RWPE2 (cell line): Measurements from ENCODE around the gene TDRD12.
"Not testable (repeated sequence)": the region's sequence is repeated elsewhere in the genome, so short reads cannot be mapped to it uniquely, and the experiment has no call there.

Experiments
- ATAC-seq: fragments of 200-7000 bp; cut with Tn5 transposase; 3 replicates; pipeline ENCODE4 v1.9.1; 2021; ENCODE audit warnings: low read depth
- DNase-seq: peaks from one replicate; pipeline ENCODE4 v3.0.0-alpha.2; 2020; ENCODE audit warnings: low spot score
- H3K27ac ChIP-seq: fragments of 450-650 bp; 2 replicates; pipeline ENCODE4 v1.5.1; 2017; ENCODE audit warnings: mild to moderate bottlenecking; ENCODE audit not compliant: poor library complexity, severe bottlenecking
- H3K27me3 ChIP-seq: fragments of 250-450 bp; sonication (Bioruptor Pico); 2 replicates; pipeline ENCODE4 v1.5.1; 2021; ENCODE audit warnings: mild to moderate bottlenecking, moderate library complexity; ENCODE audit not compliant: insufficient read depth, poor library complexity, severe bottlenecking
- H3K36me3 ChIP-seq: fragments of 250-450 bp; sonication (Bioruptor Pico); 2 replicates; pipeline ENCODE4 v1.5.1; 2020; ENCODE audit warnings: low read depth, mild to moderate bottlenecking, moderate library complexity
- H3K4me1 ChIP-seq: fragments of 250-450 bp; sonication (Bioruptor Pico); 2 replicates; pipeline ENCODE4 v1.5.1; 2021; ENCODE audit warnings: mild to moderate bottlenecking, moderate library complexity; ENCODE audit not compliant: insufficient read depth, poor library complexity, severe bottlenecking
- H3K4me3 ChIP-seq: fragments of 250-450 bp; sonication (Bioruptor Pico); 2 replicates; pipeline ENCODE4 v1.5.1; 2021; ENCODE audit warnings: mild to moderate bottlenecking, moderate library complexity; ENCODE audit not compliant: severe bottlenecking
- H3K9me3 ChIP-seq: fragments of 250-450 bp; sonication (Bioruptor Pico); 2 replicates; pipeline ENCODE4 v1.5.1; 2021; ENCODE audit warnings: mild to moderate bottlenecking, moderate library complexity; ENCODE audit not compliant: severe bottlenecking
- CTCF ChIP-seq: fragments of 450-650 bp; IDR thresholded peaks from one replicate; pipeline ENCODE4 v1.5.1; 2017; ENCODE audit warnings: mild to moderate bottlenecking, moderate library complexity; ENCODE audit not compliant: poor library complexity, severe bottlenecking

The TDRD12 gene

GRCh38 chr19:32828643-32829344, 109.2 kb downstream of the TDRD12 start:
- no peak for DNase-seq
- no peak overlapping the region for H3K4me3 ChIP-seq
- no peaks in the 10 kb centered on the region for H3K27me3 ChIP-seq
- TF ChIP-seq CTCF, result no peak
- no peaks in the 10 kb centered on the region for H3K9me3 ChIP-seq
- H3K36me3 ChIP-seq, result no peaks in the 10 kb centered on the region
- no peak overlapping the region for H3K27ac ChIP-seq
- ATAC-seq, result no peak
- H3K4me1 ChIP-seq, result no peaks in the 10 kb centered on the region

- no peak overlapping the region for H3K4me3 ChIP-seq
- H3K36me3 ChIP-seq, result no peaks in the 10 kb centered on the region
- no peak for TF ChIP-seq CTCF
- H3K9me3 ChIP-seq, result no peaks in the 10 kb centered on the region
- ATAC-seq (no peak), DNase-seq (no peak)
- no peaks in the 10 kb centered on the region for H3K27me3 ChIP-seq
- H3K4me1 ChIP-seq, result no peaks in the 10 kb centered on the region
- no peak overlapping the region for H3K27ac ChIP-seq
These were observed 109.9 kb downstream of the TDRD12 start for GRCh38 chr19:32829345-32829896.

- H3K27ac ChIP-seq, result no peak overlapping the region
These were observed 110.9 kb downstream of the TDRD12 start for GRCh38 chr19:32830231-32831014.

GRCh38 chr19:32831611-32832010, 112.0 kb downstream of the TDRD12 start:
- DNase-seq (no peak), ATAC-seq (no peak)
- H3K36me3 ChIP-seq, result no peaks in the 10 kb centered on the region
- no peak overlapping the region for H3K27ac ChIP-seq
- TF ChIP-seq CTCF, result no peak
- no peak overlapping the region for H3K4me3 ChIP-seq
- H3K4me1 ChIP-seq, result no peaks in the 10 kb centered on the region
- no peaks in the 10 kb centered on the region for H3K27me3 ChIP-seq
- H3K9me3 ChIP-seq, result no peaks in the 10 kb centered on the region

More at GRCh38 chr19:32830231-32831014, 110.9 kb downstream of the TDRD12 start:
- H3K36me3 ChIP-seq, result no peaks in the 10 kb centered on the region
- ATAC-seq (no peak), DNase-seq (no peak)
- no peak overlapping the region for H3K4me3 ChIP-seq
- TF ChIP-seq CTCF, result no peak
- no peaks in the 10 kb centered on the region for H3K27me3 ChIP-seq
- no peaks in the 10 kb centered on the region for H3K9me3 ChIP-seq
- no peaks in the 10 kb centered on the region for H3K4me1 ChIP-seq

GRCh38 chr19:32832094-32832493, 112.5 kb downstream of the TDRD12 start:
- not testable (repeated sequence) for H3K36me3 ChIP-seq, H3K4me3 ChIP-seq, DNase-seq, H3K27me3 ChIP-seq, H3K9me3 ChIP-seq, ATAC-seq, H3K4me1 ChIP-seq, H3K27ac ChIP-seq

GRCh38 chr19:32832825-32833224, 113.3 kb downstream of the TDRD12 start:
- not testable (repeated sequence) for ATAC-seq, H3K9me3 ChIP-seq, H3K27ac ChIP-seq, DNase-seq, H3K27me3 ChIP-seq, H3K4me1 ChIP-seq, H3K36me3 ChIP-seq, H3K4me3 ChIP-seq

GRCh38 chr19:32833388-32833787, 113.8 kb downstream of the TDRD12 start:
- H3K4me1 ChIP-seq, DNase-seq, H3K9me3 ChIP-seq, ATAC-seq, H3K27me3 ChIP-seq, H3K36me3 ChIP-seq, H3K4me3 ChIP-seq, H3K27ac ChIP-seq: not testable (repeated sequence)
